Thyroid gland (tissue), 4 donors: Measurements from ENCODE around the gene PTPRN2.

Source experiments
- POLR2A ChIP-seq, 2 donors: fragments of 450-650 bp; IDR thresholded peaks; one replicate each; pipeline ENCODE4 v1.6.1; 2017; ENCODE audit warnings: antibody characterized with exemption in 2 of 2, mild to moderate bottlenecking in 2 of 2, moderate library complexity in 1 of 2
- TF ChIP-seq, protein P1 (sequence below), 6 experiments: fragments of 200-600 bp in 3 of 6; fragments of 450-650 bp in 3 of 6; sonication (generic) in 3 of 6; IDR thresholded peaks; one replicate each; pipeline ENCODE4 v1.5.1; 2016 to 2019; ENCODE audit warnings: antibody characterized with exemption in 6 of 6, mild to moderate bottlenecking in 2 of 6, inconsistent platforms in 1 of 6, moderate library complexity in 1 of 6

DNA sequence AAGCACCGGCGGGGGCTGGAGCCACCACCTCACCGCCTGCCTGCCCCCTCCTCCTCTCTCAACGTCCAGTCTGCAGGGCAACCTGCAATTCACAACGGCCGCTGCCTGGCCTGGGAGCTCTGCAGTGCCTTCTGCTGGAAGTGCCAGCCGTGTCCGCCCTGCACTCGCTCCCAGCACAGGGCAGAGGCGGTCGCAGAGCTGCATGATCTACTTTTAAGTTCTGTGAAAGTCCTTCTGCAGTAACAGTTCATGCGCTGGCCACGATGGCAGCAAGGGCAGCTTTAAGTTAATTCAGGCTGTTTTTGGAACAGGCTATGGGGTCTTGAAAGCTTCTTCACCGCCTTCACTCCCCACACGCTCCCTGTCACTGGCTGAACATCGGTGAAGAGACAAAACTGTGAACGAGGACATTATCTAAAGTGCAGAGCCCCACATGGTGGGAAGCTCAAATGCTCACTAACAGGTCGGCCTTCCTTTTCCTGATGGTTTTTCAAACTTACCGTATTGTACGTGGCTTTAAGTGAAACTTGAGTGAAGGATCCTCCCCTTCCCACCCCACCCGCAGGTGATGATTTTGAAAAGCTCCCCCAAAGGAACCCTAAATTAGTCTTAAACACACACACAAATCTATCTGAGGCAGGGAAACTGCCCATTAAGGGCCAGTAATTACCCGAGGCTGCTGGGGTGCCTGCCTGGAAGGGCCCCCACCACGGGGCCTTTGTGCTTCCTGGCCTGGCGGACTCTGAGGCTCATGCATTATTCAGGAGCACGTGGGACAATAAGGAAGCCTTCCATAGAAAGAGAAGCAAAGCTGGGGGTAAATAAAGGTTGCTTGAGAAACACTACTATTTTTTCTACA lies 746.5 kb downstream of the PTPRN2 start:
- no peak for TF ChIP-seq POLR2A (IDR thresholded peaks at IDR 0.05)
- TF ChIP-seq, protein P1, sequence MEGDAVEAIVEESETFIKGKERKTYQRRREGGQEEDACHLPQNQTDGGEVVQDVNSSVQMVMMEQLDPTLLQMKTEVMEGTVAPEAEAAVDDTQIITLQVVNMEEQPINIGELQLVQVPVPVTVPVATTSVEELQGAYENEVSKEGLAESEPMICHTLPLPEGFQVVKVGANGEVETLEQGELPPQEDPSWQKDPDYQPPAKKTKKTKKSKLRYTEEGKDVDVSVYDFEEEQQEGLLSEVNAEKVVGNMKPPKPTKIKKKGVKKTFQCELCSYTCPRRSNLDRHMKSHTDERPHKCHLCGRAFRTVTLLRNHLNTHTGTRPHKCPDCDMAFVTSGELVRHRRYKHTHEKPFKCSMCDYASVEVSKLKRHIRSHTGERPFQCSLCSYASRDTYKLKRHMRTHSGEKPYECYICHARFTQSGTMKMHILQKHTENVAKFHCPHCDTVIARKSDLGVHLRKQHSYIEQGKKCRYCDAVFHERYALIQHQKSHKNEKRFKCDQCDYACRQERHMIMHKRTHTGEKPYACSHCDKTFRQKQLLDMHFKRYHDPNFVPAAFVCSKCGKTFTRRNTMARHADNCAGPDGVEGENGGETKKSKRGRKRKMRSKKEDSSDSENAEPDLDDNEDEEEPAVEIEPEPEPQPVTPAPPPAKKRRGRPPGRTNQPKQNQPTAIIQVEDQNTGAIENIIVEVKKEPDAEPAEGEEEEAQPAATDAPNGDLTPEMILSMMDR (IDR thresholded peaks at IDR 0.05) = no peak
